Activated B cell treated with CpG ODN at 0.5 μM for 24 hours (primary cell): ENCODE measurements around the gene LSM14B. TPM values are rescaled to one million over a fixed set of nuclear protein-coding genes. Genes with fewer than 3 reads are reported as not detected.

Source experiments
- ATAC-seq: fragments of 200-7000 bp; cut with Tn5 transposase; one replicate; pipeline ENCODE4 v1.10.0; 2021; ENCODE audit warnings: low read depth, mild to moderate bottlenecking, moderate library complexity
- CTCF ChIA-PET: fragments of 350-600 bp; sonication (Branson Sonifier 250); formaldehyde crosslinking; loops from one replicate; lab custom pipeline; 2021; ENCODE audit warnings: antibody characterized with exemption; lab: Charles Lee
- POLR2A ChIA-PET: fragments of 350-600 bp; sonication (Branson Sonifier 250); formaldehyde crosslinking; loops from one replicate; lab custom pipeline; 2021; ENCODE audit warnings: antibody characterized with exemption; lab: Charles Lee
- DNase-seq: peaks from one replicate; pipeline ENCODE4 v3.0.0; 2022
- H3K27ac Mint-ChIP-seq: one replicate; pipeline ENCODE4 v1.8.0; 2020; ENCODE audit warnings: mixed read lengths
- H3K27me3 Mint-ChIP-seq: one replicate; pipeline ENCODE4 v1.8.0; 2021; ENCODE audit warnings: mixed read lengths
- H3K36me3 Mint-ChIP-seq: one replicate; pipeline ENCODE4 v1.8.0; 2021; ENCODE audit warnings: low read depth, mixed read lengths
- H3K4me1 Mint-ChIP-seq: one replicate; pipeline ENCODE4 v1.8.0; 2021; ENCODE audit warnings: mixed read lengths
- H3K4me3 Mint-ChIP-seq: one replicate; pipeline ENCODE4 v1.8.0; 2020; ENCODE audit warnings: mild to moderate bottlenecking, mixed read lengths
- H3K9me3 Mint-ChIP-seq: one replicate; pipeline ENCODE4 v1.8.0; 2020; ENCODE audit warnings: mixed read lengths
- intact Hi-C: fragments of 100-400 bp; cut with micrococcal nuclease; formaldehyde crosslinking; loops from one replicate; pipeline ENCODE4 v1.15.1; 2024
- total RNA-seq: library from RNA; stranded (reverse); gene quantifications from 2 replicates; pipeline ENCODE4 v1.2.3, GENCODE V29; 2022
- TF ChIP-seq, protein P1 (sequence below): fragments of 200-600 bp; IDR thresholded peaks from one replicate; pipeline ENCODE4 v1.8.0; 2022; ENCODE audit warnings: antibody characterized with exemption, mild to moderate bottlenecking

The LSM14B gene
- total RNA-seq, 1 donor from 2014 or later: 36.4 TPM

DNA sequence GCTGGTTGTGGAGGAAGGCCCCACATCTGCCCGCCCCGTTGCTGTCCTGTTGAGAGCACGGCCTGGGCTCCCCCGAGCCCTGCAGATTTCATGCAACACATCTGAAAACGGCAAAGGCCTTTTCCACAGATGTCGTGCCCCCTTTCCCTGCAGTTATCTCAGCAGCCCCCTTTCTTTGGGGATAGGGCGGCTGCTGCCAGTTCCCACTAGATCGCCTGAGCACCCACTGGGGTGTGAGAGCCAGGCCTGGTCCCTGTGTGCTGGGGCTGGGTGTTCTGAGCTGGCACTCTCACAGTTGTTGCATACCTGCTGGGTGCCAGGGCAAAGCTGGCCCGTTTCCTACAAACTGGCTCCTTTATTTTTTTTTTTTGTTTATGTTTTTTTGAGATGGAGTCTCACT, 48.3 kb downstream of the LSM14B start:
- ChIA-PET POLR2A (no interaction called here), CTCF (no interaction called here)
- Mint-ChIP-seq H3K27ac (no peak overlapping the region), H3K4me1 (no peaks in the 10 kb centered on the region), H3K36me3 (peaks cover 32% of the 10 kb centered on the region), H3K4me3 (no peak overlapping the region), H3K27me3 (no peaks in the 10 kb centered on the region), H3K9me3 (no peaks in the 10 kb centered on the region)
- intact Hi-C loops: no loop called here
- DNase-seq: no peak
- TF ChIP-seq, protein P1, sequence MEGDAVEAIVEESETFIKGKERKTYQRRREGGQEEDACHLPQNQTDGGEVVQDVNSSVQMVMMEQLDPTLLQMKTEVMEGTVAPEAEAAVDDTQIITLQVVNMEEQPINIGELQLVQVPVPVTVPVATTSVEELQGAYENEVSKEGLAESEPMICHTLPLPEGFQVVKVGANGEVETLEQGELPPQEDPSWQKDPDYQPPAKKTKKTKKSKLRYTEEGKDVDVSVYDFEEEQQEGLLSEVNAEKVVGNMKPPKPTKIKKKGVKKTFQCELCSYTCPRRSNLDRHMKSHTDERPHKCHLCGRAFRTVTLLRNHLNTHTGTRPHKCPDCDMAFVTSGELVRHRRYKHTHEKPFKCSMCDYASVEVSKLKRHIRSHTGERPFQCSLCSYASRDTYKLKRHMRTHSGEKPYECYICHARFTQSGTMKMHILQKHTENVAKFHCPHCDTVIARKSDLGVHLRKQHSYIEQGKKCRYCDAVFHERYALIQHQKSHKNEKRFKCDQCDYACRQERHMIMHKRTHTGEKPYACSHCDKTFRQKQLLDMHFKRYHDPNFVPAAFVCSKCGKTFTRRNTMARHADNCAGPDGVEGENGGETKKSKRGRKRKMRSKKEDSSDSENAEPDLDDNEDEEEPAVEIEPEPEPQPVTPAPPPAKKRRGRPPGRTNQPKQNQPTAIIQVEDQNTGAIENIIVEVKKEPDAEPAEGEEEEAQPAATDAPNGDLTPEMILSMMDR: no peak
- no peak for ATAC-seq

DNA sequence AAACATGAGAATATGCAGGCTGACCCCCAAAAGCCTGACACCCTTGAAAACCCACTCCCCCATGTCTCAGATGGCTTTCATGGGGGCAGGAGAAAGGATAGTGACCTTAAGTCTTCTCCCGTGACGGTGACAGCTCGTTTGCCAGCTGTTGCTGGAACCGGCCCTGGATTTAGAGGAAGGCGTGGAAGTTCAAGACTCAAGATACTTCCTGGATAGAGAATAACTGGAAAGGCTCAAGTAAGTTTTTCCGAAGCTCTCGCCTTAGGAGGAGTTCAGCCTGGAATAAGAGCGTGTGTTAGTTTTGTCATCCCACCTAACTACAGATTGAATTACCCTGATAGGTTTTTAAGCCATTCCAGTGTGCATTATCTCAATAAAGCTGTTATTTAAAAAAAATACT, 49.0 kb downstream of the LSM14B start:
- ATAC-seq (no peak), DNase-seq (no peak)
- H3K36me3 Mint-ChIP-seq: peaks cover 27% of the 10 kb centered on the region
- POLR2A ChIA-PET: no interaction called here
- intact Hi-C loops: no loop called here
- H3K4me1 Mint-ChIP-seq: no peaks in the 10 kb centered on the region
- no peak overlapping the region for H3K27ac Mint-ChIP-seq
- H3K9me3 Mint-ChIP-seq: no peaks in the 10 kb centered on the region
- H3K27me3 Mint-ChIP-seq: no peaks in the 10 kb centered on the region
- TF ChIP-seq, protein P1: no peak
- H3K4me3 Mint-ChIP-seq: no peak overlapping the region
- CTCF ChIA-PET: no interaction called here

DNA sequence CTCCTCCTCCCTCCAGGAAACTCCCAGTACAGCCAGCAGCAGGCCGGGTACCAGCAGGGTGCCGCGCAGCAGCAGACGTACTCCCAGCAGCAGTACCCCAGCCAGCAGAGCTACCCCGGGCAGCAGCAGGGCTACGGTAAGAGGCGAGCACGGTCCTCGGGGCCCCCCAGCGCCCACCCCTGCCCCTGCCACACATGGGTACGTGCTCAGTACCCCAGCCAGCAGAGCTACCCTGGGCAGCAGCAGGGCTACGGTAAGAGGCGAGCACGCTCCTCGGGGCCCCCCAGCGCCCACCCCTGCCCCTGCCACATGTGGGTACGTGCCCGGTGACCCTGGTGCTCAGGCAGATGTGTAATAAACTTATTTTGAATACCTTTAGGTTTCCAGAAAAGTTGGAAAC, 50.4 kb downstream of the LSM14B start:
- H3K27me3 Mint-ChIP-seq: no peaks in the 10 kb centered on the region
- ChIA-PET CTCF (no interaction called here), POLR2A (interaction anchor here (0.7 kb wide), 1 partner anchor 131 kb away, joined by 4 read pairs; no protein-coding TSS in a partner anchor)
- TF ChIP-seq, protein P1: no peak
- H3K4me1 Mint-ChIP-seq: no peaks in the 10 kb centered on the region
- H3K9me3 Mint-ChIP-seq: no peaks in the 10 kb centered on the region
- ATAC-seq: no peak
- intact Hi-C loops: no loop called here
- H3K4me3 Mint-ChIP-seq: no peak overlapping the region
- peaks cover 25% of the 10 kb centered on the region for H3K36me3 Mint-ChIP-seq
- no peak for DNase-seq
- H3K27ac Mint-ChIP-seq: no peak overlapping the region

DNA sequence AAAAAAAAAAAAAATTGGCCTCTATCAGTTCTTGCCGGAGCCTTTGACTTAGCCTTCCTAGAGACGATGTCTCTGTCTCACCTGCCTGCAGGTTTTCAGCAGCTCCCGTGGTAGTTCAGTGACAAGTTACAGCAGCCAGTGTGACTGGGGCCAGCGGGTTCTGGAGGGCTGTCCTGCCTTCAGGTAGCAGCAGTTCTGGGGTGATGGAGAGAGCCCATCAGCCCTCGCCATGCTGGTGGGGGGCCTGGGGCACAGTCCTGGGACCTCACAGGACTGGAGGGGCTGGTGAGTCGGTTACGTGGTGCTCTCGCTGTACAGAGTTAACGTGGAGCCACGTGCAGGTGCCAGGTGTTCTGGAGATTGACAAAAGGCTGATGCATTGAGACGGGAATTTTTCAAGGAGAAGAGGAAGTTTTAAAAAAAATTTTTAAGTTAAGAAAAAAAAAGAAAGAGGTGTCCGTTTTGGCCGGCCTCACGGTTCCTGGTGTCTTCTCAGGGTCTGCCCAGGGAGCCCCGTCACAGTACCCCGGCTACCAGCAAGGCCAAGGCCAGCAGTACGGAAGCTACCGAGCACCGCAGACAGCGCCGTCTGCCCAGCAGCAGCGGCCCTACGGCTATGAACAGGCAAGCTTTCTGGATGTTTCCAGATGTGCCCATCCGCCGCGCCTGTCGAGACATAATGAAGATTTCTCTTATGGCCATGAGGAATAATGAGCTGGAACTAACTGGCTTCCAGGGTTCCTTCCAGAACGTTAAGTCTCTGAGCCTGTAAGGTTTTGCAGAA, 51.9 kb downstream of the LSM14B start:
- Mint-ChIP-seq H3K27ac (no peak overlapping the region), H3K4me3 (no peak overlapping the region), H3K27me3 (no peaks in the 10 kb centered on the region), H3K4me1 (no peaks in the 10 kb centered on the region), H3K9me3 (no peaks in the 10 kb centered on the region), H3K36me3 (peaks cover 20% of the 10 kb centered on the region)
- TF ChIP-seq, protein P1: no peak
- DNase-seq (no peak), ATAC-seq (no peak)
- intact Hi-C loops: no loop called here
- ChIA-PET POLR2A (no interaction called here), CTCF (no interaction called here)

DNA sequence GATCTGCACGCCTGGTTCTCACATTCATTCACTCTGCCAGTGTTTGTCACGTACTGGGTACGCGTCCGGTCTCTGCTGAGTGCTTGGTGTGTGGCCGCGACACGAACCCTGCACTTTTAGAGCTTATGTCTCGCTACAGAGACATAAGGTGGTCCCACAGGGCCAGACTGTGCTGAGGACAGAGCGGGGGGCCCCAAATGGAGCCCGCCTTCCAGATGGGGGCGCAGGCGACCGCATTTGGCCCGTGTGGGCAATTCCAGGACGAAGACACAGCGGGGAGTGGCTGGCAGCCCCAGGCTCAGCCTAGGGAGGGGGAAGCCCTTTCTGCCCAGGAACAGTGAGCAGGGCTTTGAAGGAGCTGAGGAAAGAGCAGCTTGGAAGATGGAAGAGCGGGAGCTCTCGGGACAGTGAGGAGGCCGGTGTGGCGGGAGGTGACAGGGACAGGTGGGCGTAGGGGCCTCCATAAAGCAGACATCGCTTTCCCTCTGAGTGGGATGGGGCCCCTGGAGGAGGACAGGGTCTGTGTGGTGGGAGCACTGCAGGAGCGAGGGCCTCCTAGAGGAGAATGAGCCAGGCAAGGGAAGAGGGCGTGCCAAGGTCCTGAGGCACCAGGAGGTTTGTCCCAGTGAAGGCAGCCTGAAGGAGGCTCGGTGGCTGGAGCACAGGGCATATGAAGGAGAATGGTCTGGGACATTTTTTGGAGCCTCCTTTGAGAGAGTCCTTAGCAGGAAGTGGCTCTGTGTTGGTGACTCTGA, 52.8 kb downstream of the LSM14B start:
- Mint-ChIP-seq H3K27ac (no peak overlapping the region), H3K27me3 (no peaks in the 10 kb centered on the region), H3K36me3 (peaks cover 19% of the 10 kb centered on the region), H3K4me1 (no peaks in the 10 kb centered on the region), H3K4me3 (no peak overlapping the region), H3K9me3 (no peaks in the 10 kb centered on the region)
- DNase-seq: no peak
- TF ChIP-seq, protein P1: no peak
- ChIA-PET CTCF (no interaction called here), POLR2A (no interaction called here)
- intact Hi-C loops: no loop called here
- no peak for ATAC-seq
